ENCODE data around the gene ATIC. TPM values are rescaled to one million over a fixed set of nuclear protein-coding genes. Genes with fewer than 3 reads are reported as not detected.

ATIC gene
- polyA plus RNA-seq, 2 of the 4 experiments (the other 2 are of a cell fraction) = 298 to 328 TPM

- 91% methylated on average over 2 of the region's 2 CpGs for WGBS (ENCODE audit: missing lambda C conversion rate)
- H3K9me3 ChIP-seq = no peaks in the 10 kb centered on the region
- H3K4me2 ChIP-seq = no peak overlapping the region
- ATAC-seq = no peak
- POLR2A ChIA-PET = no interaction called here
- CTCF ChIA-PET = interaction anchor here (0.8 kb wide), 1 partner anchor 62 kb away, joined by 3 read pairs; no protein-coding TSS in a partner anchor
- H3K27ac ChIP-seq = no peak overlapping the region
- peaks cover 14% of the 10 kb centered on the region for H3K4me1 ChIP-seq
- H3K4me3 ChIP-seq = no peak overlapping the region
- TF ChIP-seq USF2 (IDR thresholded peaks at IDR 0.05) = no peak
- no peak for TF ChIP-seq RCOR1 (IDR thresholded peaks at IDR 0.05; ENCODE audit: low read depth, low read length)
- no peak for TF ChIP-seq RARB (CRISPR knock-in tag; IDR thresholded peaks at IDR 0.05)
- no peak for TF ChIP-seq KDM1A (IDR thresholded peaks at IDR 0.05; ENCODE audit: low read depth)
- TF ChIP-seq HOXB5 (CRISPR knock-in tag; IDR thresholded peaks at IDR 0.05) = no peak
- TF ChIP-seq E2F6 (IDR thresholded peaks at IDR 0.05; ENCODE audit: borderline replicate concordance, low read depth) = no peak
- no peak for TF ChIP-seq TP53 (CRISPR knock-in tag; IDR thresholded peaks at IDR 0.05)
- no peak for TF ChIP-seq CHD4 (IDR thresholded peaks at IDR 0.05; ENCODE audit: borderline replicate concordance)
- TF ChIP-seq POLR2A (IDR thresholded peaks at IDR 0.05; ENCODE audit: low read length) = no peak
- no peak for TF ChIP-seq KDM5A (IDR thresholded peaks at IDR 0.05)
- TF ChIP-seq CTCF (IDR thresholded peaks at IDR 0.05) = no peak
- TF ChIP-seq FOSB (CRISPR knock-in tag; IDR thresholded peaks at IDR 0.05) = no peak
- no peak for TF ChIP-seq HOXA7 (CRISPR knock-in tag; IDR thresholded peaks at IDR 0.05)
- TF ChIP-seq ZSCAN20 (CRISPR knock-in tag; IDR thresholded peaks at IDR 0.05) = no peak
- FAIRE-seq = no peak
- DNase-seq (ENCODE audit: low read depth in 1 of 2, low spot score in 1 of 2) = no peak
These were observed 4.5 kb downstream of the ATIC start for GRCh38 chr2:215316336-215316735.

GRCh38 chr2:215319500-215319899 lies 7.6 kb downstream of the ATIC start:
- no peak for FAIRE-seq

More at GRCh38 chr2:215319500-215319899, 7.6 kb downstream of the ATIC start:
- no peaks in the 10 kb centered on the region for H3K9me3 ChIP-seq
- H3K27ac ChIP-seq = no peak overlapping the region
- no peak overlapping the region for H3K4me3 ChIP-seq
- H3K4me1 ChIP-seq = no peaks in the 10 kb centered on the region; the same call in 2 of the 3 replicates
- 94% methylated on average over 5 of the region's 5 CpGs for WGBS (ENCODE audit: missing lambda C conversion rate)
- CTCF ChIA-PET = interaction anchor here (0.6 kb wide), 1 partner anchor 611 kb away, joined by 3 read pairs; no protein-coding TSS in a partner anchor
- TF ChIP-seq KDM1A (IDR thresholded peaks at IDR 0.05; ENCODE audit: low read depth) (no peak), TFCP2L1 (CRISPR knock-in tag; IDR thresholded peaks at IDR 0.05) (no peak), FOSL2 (IDR thresholded peaks at IDR 0.05) (no peak), FOSL2 (CRISPR knock-in tag; IDR thresholded peaks at IDR 0.05) (no peak), ELK1 (IDR thresholded peaks at IDR 0.05; ENCODE audit: low read depth, low read length) (no peak), NFE2L2 (conservative IDR thresholded peaks at IDR 0.05; ENCODE audit: low read length) (no peak), CEBPB (IDR thresholded peaks at IDR 0.05) (no peak), ZNF302 (CRISPR knock-in tag; IDR thresholded peaks at IDR 0.05) (no peak), RFX5 (IDR thresholded peaks at IDR 0.05) (no peak), GATA3 (IDR thresholded peaks at IDR 0.05; ENCODE audit: borderline replicate concordance) (no peak), NR3C1 (IDR thresholded peaks at IDR 0.05) (no peak), EP300 (IDR thresholded peaks at IDR 0.05) (no peak), PHF8 (IDR thresholded peaks at IDR 0.05; ENCODE audit: borderline replicate concordance, low read depth) (no peak), ESRRA (IDR thresholded peaks at IDR 0.05; ENCODE audit: borderline replicate concordance, low read length) (no peak), HOXA7 (CRISPR knock-in tag; IDR thresholded peaks at IDR 0.05) (no peak)
- POLR2A ChIA-PET = no interaction called here
- H3K4me2 ChIP-seq = no peak overlapping the region
- ATAC-seq = no peak
- DNase-seq (ENCODE audit: low read depth in 1 of 2, low spot score in 1 of 2) = no peak

Measured in A549 (cell line).